ENCODE measurements around the gene BTG3. TPM values are rescaled to one million over a fixed set of nuclear protein-coding genes. Genes with fewer than 3 reads are reported as not detected.
A peak's percentile ranks its signal among the peaks of the same experiment; 100 is the strongest.

BTG3 gene
- total and polyA plus RNA-seq, 9 of the 15 experiments (the other 6 are each of a cell fraction or from before 2014, with no cell fraction given): 11.7 to 43.0 (median 29.7) TPM

DNA sequence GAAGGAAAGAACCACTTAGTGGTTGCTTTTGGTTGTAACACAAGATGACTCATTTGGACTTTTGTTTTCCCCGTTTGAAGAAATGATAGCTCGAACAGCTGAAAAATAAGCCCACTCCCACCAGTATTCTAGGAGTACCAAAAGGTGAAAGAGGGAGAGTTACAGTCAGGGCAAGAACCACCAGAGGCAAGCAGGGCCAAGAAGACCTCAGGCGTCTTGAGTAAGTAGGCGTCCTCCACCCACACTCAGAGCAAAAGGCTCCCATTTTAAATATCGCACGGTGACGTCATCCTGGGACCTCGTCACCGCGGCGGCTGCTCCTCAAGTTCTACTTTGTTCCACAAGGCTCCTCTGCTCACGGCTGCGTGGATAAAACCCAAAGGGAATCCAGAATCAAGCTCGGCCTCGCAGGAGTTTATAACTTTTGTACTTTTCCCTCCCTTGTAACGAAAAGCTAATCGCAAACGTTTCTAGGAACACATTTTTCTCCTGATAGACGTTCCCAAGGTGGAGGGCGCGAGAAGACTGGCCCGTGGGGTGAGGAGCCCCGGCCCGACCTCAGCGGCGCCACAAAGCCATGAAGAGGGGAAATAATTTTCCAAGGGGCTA is 1.2 kb downstream of the BTG3 start (continued):
- no peak for TF ChIP-seq HEY1 (CRISPR knock-in tag; IDR thresholded peaks at IDR 0.05; ENCODE audit: borderline replicate concordance)
- TF ChIP-seq HDAC2 (IDR thresholded peaks at IDR 0.05): no peak
- TF ChIP-seq, protein P1, sequence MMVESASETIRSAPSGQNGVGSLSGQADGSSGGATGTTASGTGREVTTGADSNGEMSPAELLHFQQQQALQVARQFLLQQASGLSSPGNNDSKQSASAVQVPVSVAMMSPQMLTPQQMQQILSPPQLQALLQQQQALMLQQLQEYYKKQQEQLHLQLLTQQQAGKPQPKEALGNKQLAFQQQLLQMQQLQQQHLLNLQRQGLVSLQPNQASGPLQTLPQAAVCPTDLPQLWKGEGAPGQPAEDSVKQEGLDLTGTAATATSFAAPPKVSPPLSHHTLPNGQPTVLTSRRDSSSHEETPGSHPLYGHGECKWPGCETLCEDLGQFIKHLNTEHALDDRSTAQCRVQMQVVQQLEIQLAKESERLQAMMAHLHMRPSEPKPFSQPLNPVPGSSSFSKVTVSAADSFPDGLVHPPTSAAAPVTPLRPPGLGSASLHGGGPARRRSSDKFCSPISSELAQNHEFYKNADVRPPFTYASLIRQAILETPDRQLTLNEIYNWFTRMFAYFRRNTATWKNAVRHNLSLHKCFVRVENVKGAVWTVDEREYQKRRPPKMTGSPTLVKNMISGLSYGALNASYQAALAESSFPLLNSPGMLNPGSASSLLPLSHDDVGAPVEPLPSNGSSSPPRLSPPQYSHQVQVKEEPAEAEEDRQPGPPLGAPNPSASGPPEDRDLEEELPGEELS (CRISPR knock-in tag; IDR thresholded peaks at IDR 0.05; ENCODE audit: borderline replicate concordance): no peak
- TF ChIP-seq CBX3 (IDR thresholded peaks at IDR 0.05; ENCODE audit: borderline replicate concordance in 1 of 2, low read length in 2 of 2): no peak
- TF ChIP-seq, protein P2, sequence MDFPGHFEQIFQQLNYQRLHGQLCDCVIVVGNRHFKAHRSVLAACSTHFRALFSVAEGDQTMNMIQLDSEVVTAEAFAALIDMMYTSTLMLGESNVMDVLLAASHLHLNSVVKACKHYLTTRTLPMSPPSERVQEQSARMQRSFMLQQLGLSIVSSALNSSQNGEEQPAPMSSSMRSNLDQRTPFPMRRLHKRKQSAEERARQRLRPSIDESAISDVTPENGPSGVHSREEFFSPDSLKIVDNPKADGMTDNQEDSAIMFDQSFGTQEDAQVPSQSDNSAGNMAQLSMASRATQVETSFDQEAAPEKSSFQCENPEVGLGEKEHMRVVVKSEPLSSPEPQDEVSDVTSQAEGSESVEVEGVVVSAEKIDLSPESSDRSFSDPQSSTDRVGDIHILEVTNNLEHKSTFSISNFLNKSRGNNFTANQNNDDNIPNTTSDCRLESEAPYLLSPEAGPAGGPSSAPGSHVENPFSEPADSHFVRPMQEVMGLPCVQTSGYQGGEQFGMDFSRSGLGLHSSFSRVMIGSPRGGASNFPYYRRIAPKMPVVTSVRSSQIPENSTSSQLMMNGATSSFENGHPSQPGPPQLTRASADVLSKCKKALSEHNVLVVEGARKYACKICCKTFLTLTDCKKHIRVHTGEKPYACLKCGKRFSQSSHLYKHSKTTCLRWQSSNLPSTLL (IDR thresholded peaks at IDR 0.05): no peak
- peak; percentile 95 for TF ChIP-seq JUNB (CRISPR knock-in tag; conservative IDR thresholded peaks at IDR 0.05)
- TF ChIP-seq RUNX1 (IDR thresholded peaks at IDR 0.05; ENCODE audit: low read depth): no peak
- TF ChIP-seq, protein P3, sequence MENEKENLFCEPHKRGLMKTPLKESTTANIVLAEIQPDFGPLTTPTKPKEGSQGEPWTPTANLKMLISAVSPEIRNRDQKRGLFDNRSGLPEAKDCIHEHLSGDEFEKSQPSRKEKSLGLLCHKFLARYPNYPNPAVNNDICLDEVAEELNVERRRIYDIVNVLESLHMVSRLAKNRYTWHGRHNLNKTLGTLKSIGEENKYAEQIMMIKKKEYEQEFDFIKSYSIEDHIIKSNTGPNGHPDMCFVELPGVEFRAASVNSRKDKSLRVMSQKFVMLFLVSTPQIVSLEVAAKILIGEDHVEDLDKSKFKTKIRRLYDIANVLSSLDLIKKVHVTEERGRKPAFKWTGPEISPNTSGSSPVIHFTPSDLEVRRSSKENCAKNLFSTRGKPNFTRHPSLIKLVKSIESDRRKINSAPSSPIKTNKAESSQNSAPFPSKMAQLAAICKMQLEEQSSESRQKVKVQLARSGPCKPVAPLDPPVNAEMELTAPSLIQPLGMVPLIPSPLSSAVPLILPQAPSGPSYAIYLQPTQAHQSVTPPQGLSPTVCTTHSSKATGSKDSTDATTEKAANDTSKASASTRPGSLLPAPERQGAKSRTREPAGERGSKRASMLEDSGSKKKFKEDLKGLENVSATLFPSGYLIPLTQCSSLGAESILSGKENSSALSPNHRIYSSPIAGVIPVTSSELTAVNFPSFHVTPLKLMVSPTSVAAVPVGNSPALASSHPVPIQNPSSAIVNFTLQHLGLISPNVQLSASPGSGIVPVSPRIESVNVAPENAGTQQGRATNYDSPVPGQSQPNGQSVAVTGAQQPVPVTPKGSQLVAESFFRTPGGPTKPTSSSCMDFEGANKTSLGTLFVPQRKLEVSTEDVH (IDR thresholded peaks at IDR 0.05; ENCODE audit: low read depth, partially characterized antibody): peak; percentile 44
- TF ChIP-seq RBM22 (IDR thresholded peaks at IDR 0.05; ENCODE audit: low read depth, low read length, poor library complexity, severe bottlenecking): no peak
- TF ChIP-seq HNRNPK (IDR thresholded peaks at IDR 0.05; ENCODE audit: low read depth, low read length, poor library complexity, severe bottlenecking): no peak
- TF ChIP-seq CBX1 (IDR thresholded peaks at IDR 0.05; ENCODE audit: low read depth): no peak
- TF ChIP-seq, protein P4, sequence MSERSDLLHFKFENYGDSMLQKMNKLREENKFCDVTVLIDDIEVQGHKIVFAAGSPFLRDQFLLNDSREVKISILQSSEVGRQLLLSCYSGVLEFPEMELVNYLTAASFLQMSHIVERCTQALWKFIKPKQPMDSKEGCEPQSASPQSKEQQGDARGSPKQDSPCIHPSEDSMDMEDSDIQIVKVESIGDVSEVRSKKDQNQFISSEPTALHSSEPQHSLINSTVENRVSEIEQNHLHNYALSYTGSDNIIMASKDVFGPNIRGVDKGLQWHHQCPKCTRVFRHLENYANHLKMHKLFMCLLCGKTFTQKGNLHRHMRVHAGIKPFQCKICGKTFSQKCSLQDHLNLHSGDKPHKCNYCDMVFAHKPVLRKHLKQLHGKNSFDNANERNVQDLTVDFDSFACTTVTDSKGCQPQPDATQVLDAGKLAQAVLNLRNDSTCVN (CRISPR knock-in tag; IDR thresholded peaks at IDR 0.05): no peak
- TF ChIP-seq, protein P5, sequence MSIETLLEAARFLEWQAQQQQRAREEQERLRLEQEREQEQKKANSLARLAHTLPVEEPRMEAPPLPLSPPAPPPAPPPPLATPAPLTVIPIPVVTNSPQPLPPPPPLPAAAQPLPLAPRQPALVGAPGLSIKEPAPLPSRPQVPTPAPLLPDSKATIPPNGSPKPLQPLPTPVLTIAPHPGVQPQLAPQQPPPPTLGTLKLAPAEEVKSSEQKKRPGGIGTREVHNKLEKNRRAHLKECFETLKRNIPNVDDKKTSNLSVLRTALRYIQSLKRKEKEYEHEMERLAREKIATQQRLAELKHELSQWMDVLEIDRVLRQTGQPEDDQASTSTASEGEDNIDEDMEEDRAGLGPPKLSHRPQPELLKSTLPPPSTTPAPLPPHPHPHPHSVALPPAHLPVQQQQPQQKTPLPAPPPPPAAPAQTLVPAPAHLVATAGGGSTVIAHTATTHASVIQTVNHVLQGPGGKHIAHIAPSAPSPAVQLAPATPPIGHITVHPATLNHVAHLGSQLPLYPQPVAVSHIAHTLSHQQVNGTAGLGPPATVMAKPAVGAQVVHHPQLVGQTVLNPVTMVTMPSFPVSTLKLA (conservative IDR thresholded peaks at IDR 0.05): 0 out of 4 replicates have a peak, but pooled peaks of 1 of the 2 experiments have one; percentile 11
- no peak; a peak in 1 of 4 replicates for TF ChIP-seq MAZ (CRISPR knock-in tag; conservative IDR thresholded peaks at IDR 0.05 in 1 of 2, IDR thresholded peaks at IDR 0.05 in 1 of 2)
- no peak for TF ChIP-seq CCNT2 (IDR thresholded peaks at IDR 0.05; ENCODE audit: borderline replicate concordance, extremely low read depth, insufficient read length, low read depth, low read length)
- no peak; the same call in 1 of the 2 replicates for TF ChIP-seq NFATC3 (IDR thresholded peaks at IDR 0.05)
- peak; percentile 45 for TF ChIP-seq CXXC5 (CRISPR knock-in tag; IDR thresholded peaks at IDR 0.05)

All from K562 (cell line).